ENCODE measurements around the gene NFASC.

GRCh38 chr1:204977318-204977717 lies 106.7 kb downstream of the NFASC start:
- TF ChIP-seq TAF1 (IDR thresholded peaks at IDR 0.05; ENCODE audit: low read depth, low read length) (no peak), POLR2A (IDR thresholded peaks at IDR 0.05; ENCODE audit: low read depth, low read length) (no peak), SPI1 (IDR thresholded peaks at IDR 0.05; ENCODE audit: low read depth, low read length) (no peak), POLR2AphosphoS5 (IDR thresholded peaks at IDR 0.05; ENCODE audit: low read depth, low read length) (no peak), POU2F2 (IDR thresholded peaks at IDR 0.05; ENCODE audit: low read depth, low read length) (no peak), PAX5 (IDR thresholded peaks at IDR 0.05; ENCODE audit: insufficient read depth, low read length, severe bottlenecking) (no peak)
